GM20431 (cell line): ENCODE measurements around the gene KRT79.

ENCODE experiments used
- in situ Hi-C: fragments of 300-500 bp; cut with MseI, MboI; formaldehyde crosslinking; loops from one replicate; pipeline ENCODE4 v1.15.0; 2020; ENCODE audit warnings: low sequenced_read_pairs; ENCODE audit not compliant: unreplicated experiment

Gene KRT79

GRCh38 chr12:52821826-52822660 is 12.1 kb downstream of the KRT79 start:
- in situ Hi-C loops, result no loop called here

- in situ Hi-C loops, result no loop called here
Observed at GRCh38 chr12:52821071-52821730, 12.9 kb downstream of the KRT79 start.

GRCh38 chr12:52820521-52820920 is 13.6 kb downstream of the KRT79 start:
- in situ Hi-C loops, result no loop called here

- in situ Hi-C loops, result no loop called here
Observed at GRCh38 chr12:52819731-52820510, 14.2 kb downstream of the KRT79 start.

GRCh38 chr12:52818887-52819420 is 15.2 kb downstream of the KRT79 start:
- in situ Hi-C loops, result no loop called here

- in situ Hi-C loops, result no loop called here
Observed at GRCh38 chr12:52818388-52818787, 15.7 kb downstream of the KRT79 start.

- in situ Hi-C loops, result no loop called here
Observed at GRCh38 chr12:52817699-52818238, 16.3 kb downstream of the KRT79 start.

GRCh38 chr12:52817003-52817698 is 17.0 kb downstream of the KRT79 start:
- in situ Hi-C loops, result no loop called here

GRCh38 chr12:52815676-52816588 is 18.2 kb downstream of the KRT79 start:
- in situ Hi-C loops, result no loop called here

- in situ Hi-C loops, result no loop called here
Observed at GRCh38 chr12:52815161-52815560, 18.9 kb downstream of the KRT79 start.

GRCh38 chr12:52814710-52815155 is 19.4 kb downstream of the KRT79 start:
- in situ Hi-C loops, result no loop called here

GRCh38 chr12:52813885-52814709 is 20.0 kb downstream of the KRT79 start, which contains the start of gene KRT4:
KRT4 (minus strand) TSS chr12:52814116; CDS start chr12:52814058, 58 bp downstream.
- in situ Hi-C loops, result no loop called here

GRCh38 chr12:52813203-52813819 is 20.8 kb downstream of the KRT79 start:
- in situ Hi-C loops, result no loop called here

- in situ Hi-C loops, result no loop called here
Observed at GRCh38 chr12:52812749-52813148, 21.4 kb downstream of the KRT79 start.

GRCh38 chr12:52812073-52812400 is 22.1 kb downstream of the KRT79 start:
- in situ Hi-C loops, result no loop called here

- in situ Hi-C loops, result no loop called here
Observed at GRCh38 chr12:52811191-52812072, 22.7 kb downstream of the KRT79 start.
